Measurements from ENCODE around the gene LIN7B. TPM values are rescaled to one million over a fixed set of nuclear protein-coding genes. Genes with fewer than 3 reads are reported as not detected.

The LIN7B gene
- total RNA-seq, 2 experiments from 2014 or later, result 3.6 to 5.5 TPM

GRCh38 chr19:49140951-49141350 is 26.8 kb downstream of the LIN7B start:
- no peaks in the 10 kb centered on the region for H3K79me2 ChIP-seq (ENCODE audit: insufficient read depth, low read depth, low read length)
- H3K4me3 ChIP-seq (ENCODE audit: low read depth, low read length, poor library complexity, severe bottlenecking), result no peak overlapping the region
- peaks cover 8% of the 10 kb centered on the region for H3K4me1 ChIP-seq (ENCODE audit: insufficient read depth, low read length, poor library complexity, severe bottlenecking)
- H3K4me2 ChIP-seq (ENCODE audit: low read length), result no peak overlapping the region
- no peak overlapping the region for H2AFZ ChIP-seq (ENCODE audit: low read length)
- H3K36me3 ChIP-seq (ENCODE audit: insufficient read depth, low read length), result no peaks in the 10 kb centered on the region
- no peaks in the 10 kb centered on the region for H3K9me3 ChIP-seq (ENCODE audit: low read length)
- ChIA-PET POLR2A (interaction anchor here (0.6 kb wide), 1 partner anchor 71 kb away, joined by 3 read pairs; no protein-coding TSS in a partner anchor), CTCF (ENCODE audit: unreplicated experiment) (no interaction called here)
- no peaks in the 10 kb centered on the region for H4K20me1 ChIP-seq (ENCODE audit: insufficient read depth, low read length)
- intact Hi-C loops (cut with micrococcal nuclease; ENCODE audit: unreplicated experiment), result no loop called here
- no peak overlapping the region for H3K27ac ChIP-seq (ENCODE audit: low read depth, low read length, poor library complexity, severe bottlenecking)
- no peak for DNase-seq (ENCODE audit: low spot score)
- no peak for TF ChIP-seq EZH2phosphoT487 (IDR thresholded peaks at IDR 0.05; ENCODE audit: borderline replicate concordance, low read depth, low read length)
- no peak for TF ChIP-seq CTCF (conservative IDR thresholded peaks at IDR 0.05; ENCODE audit: low read length)
- no peaks in the 10 kb centered on the region for H3K9me2 ChIP-seq (ENCODE audit: insufficient read depth, low read length)
- BruUV-seq (replicated peaks), result no TSS peak

GRCh38 chr19:49141352-49141751 is 27.2 kb downstream of the LIN7B start:
- no peak overlapping the region for H3K4me3 ChIP-seq (ENCODE audit: low read depth, low read length, poor library complexity, severe bottlenecking)
- intact Hi-C loops (cut with micrococcal nuclease; ENCODE audit: unreplicated experiment), result no loop called here
- H3K36me3 ChIP-seq (ENCODE audit: insufficient read depth, low read length), result no peaks in the 10 kb centered on the region
- H3K9me2 ChIP-seq (ENCODE audit: insufficient read depth, low read length), result no peaks in the 10 kb centered on the region
- TF ChIP-seq CTCF (conservative IDR thresholded peaks at IDR 0.05; ENCODE audit: low read length), result no peak
- TF ChIP-seq EZH2phosphoT487 (IDR thresholded peaks at IDR 0.05; ENCODE audit: borderline replicate concordance, low read depth, low read length), result no peak
- no peak for DNase-seq (ENCODE audit: low spot score)
- CTCF ChIA-PET (ENCODE audit: unreplicated experiment), result no interaction called here
- no peak overlapping the region for H2AFZ ChIP-seq (ENCODE audit: low read length)
- no TSS peak for BruUV-seq (replicated peaks)
- POLR2A ChIA-PET, result interaction anchor here (0.6 kb wide), 1 partner anchor 71 kb away, joined by 3 read pairs; no protein-coding TSS in a partner anchor
- H3K4me1 ChIP-seq (ENCODE audit: insufficient read depth, low read length, poor library complexity, severe bottlenecking), result peaks cover 12% of the 10 kb centered on the region
- no peaks in the 10 kb centered on the region for H4K20me1 ChIP-seq (ENCODE audit: insufficient read depth, low read length)
- no peaks in the 10 kb centered on the region for H3K9me3 ChIP-seq (ENCODE audit: low read length)
- no peak overlapping the region for H3K4me2 ChIP-seq (ENCODE audit: low read length)
- H3K79me2 ChIP-seq (ENCODE audit: insufficient read depth, low read depth, low read length), result no peaks in the 10 kb centered on the region
- no peak overlapping the region for H3K27ac ChIP-seq (ENCODE audit: low read depth, low read length, poor library complexity, severe bottlenecking)

GRCh38 chr19:49142866-49143335 is 28.7 kb downstream of the LIN7B start:
- ChIA-PET POLR2A (no interaction called here), CTCF (ENCODE audit: unreplicated experiment) (interaction anchor here (0.6 kb wide), 1 partner anchor 1280 kb away, joined by 3 read pairs; no protein-coding TSS in a partner anchor)
- H3K9me3 ChIP-seq (ENCODE audit: low read length), result no peaks in the 10 kb centered on the region
- H3K9me2 ChIP-seq (ENCODE audit: insufficient read depth, low read length), result no peaks in the 10 kb centered on the region
- H4K20me1 ChIP-seq (ENCODE audit: insufficient read depth, low read length), result no peaks in the 10 kb centered on the region
- intact Hi-C loops (cut with micrococcal nuclease; ENCODE audit: unreplicated experiment), result no loop called here
- peak overlapping the region; percentile 43 for H3K4me3 ChIP-seq (ENCODE audit: low read depth, low read length, poor library complexity, severe bottlenecking)
- no TSS peak for BruUV-seq (replicated peaks)
- H2AFZ ChIP-seq (ENCODE audit: low read length), result peak overlapping the region; percentile 2; the same call in 1 of the 2 replicates
- no peaks in the 10 kb centered on the region for H3K36me3 ChIP-seq (ENCODE audit: insufficient read depth, low read length)
- no peaks in the 10 kb centered on the region for H3K79me2 ChIP-seq (ENCODE audit: insufficient read depth, low read depth, low read length)
- peak; percentile 80 for DNase-seq (ENCODE audit: low spot score)
- peak overlapping the region; percentile 27 for H3K4me2 ChIP-seq (ENCODE audit: low read length)
- peaks cover 13% of the 10 kb centered on the region for H3K4me1 ChIP-seq (ENCODE audit: insufficient read depth, low read length, poor library complexity, severe bottlenecking)
- no peak overlapping the region for H3K27ac ChIP-seq (ENCODE audit: low read depth, low read length, poor library complexity, severe bottlenecking)
- TF ChIP-seq CTCF (conservative IDR thresholded peaks at IDR 0.05; ENCODE audit: low read length), result no peak
- no peak for TF ChIP-seq EZH2phosphoT487 (IDR thresholded peaks at IDR 0.05; ENCODE audit: borderline replicate concordance, low read depth, low read length)
